CD4-positive, alpha-beta T cell (primary cell): Measurements from ENCODE around the gene CPVL. TPM values are rescaled to one million over a fixed set of nuclear protein-coding genes. Genes with fewer than 3 reads are reported as not detected.

Source experiments
- ATAC-seq: fragments of 200-7000 bp; cut with Tn5 transposase; one replicate; pipeline ENCODE4 v1.10.0; 2022; ENCODE audit warnings: mild to moderate bottlenecking; ENCODE audit not compliant: poor library complexity
- CTCF ChIA-PET: fragments of 350-600 bp; sonication (Branson Sonifier 250); formaldehyde crosslinking; loops from one replicate; lab custom pipeline; 2021; ENCODE audit warnings: antibody characterized with exemption, inconsistent platforms; lab: Charles Lee
- POLR2A ChIA-PET: fragments of 350-600 bp; sonication (Branson Sonifier 250); formaldehyde crosslinking; loops from one replicate; lab custom pipeline; 2021; ENCODE audit warnings: antibody characterized with exemption, inconsistent platforms; lab: Charles Lee
- DNase-seq, 14 experiments: peaks; one replicate each; pipeline ENCODE4 v3.0.0-alpha.2; 2013 to 2020; ENCODE audit warnings: mixed read lengths in 2 of 14
- H3K27ac ChIP-seq, 2 donors: one replicate each; pipeline versions ENCODE4 v1.5.1 to v1.7.0; 2013; ENCODE audit warnings: low read length in 2 of 2, low read depth in 1 of 2, mild to moderate bottlenecking in 1 of 2
- H3K27me3 ChIP-seq, 2 experiments: 1 replicate in 1 of 2; 2 replicates in 1 of 2; pipeline versions ENCODE4 v1.6.1 to v1.7.0; 2013; ENCODE audit warnings: low read length in 2 of 2, control low read depth in 1 of 2, mild to moderate bottlenecking in 1 of 2, moderate library complexity in 1 of 2; ENCODE audit not compliant: insufficient read depth in 2 of 2, control insufficient read depth in 1 of 2
- H3K36me3 ChIP-seq: one replicate; pipeline ENCODE4 v1.6.1; 2013; ENCODE audit warnings: low read length, control low read depth; ENCODE audit not compliant: insufficient read depth
- H3K4me1 ChIP-seq: one replicate; pipeline ENCODE4 v1.6.1; 2013; ENCODE audit warnings: low read length, control low read depth; ENCODE audit not compliant: insufficient read depth
- H3K4me3 ChIP-seq: one replicate; pipeline ENCODE4 v1.5.1; 2013; ENCODE audit warnings: mild to moderate bottlenecking, low read length, moderate library complexity
- H3K9me3 ChIP-seq, 2 experiments: 1 replicate in 1 of 2; 2 replicates in 1 of 2; pipeline versions ENCODE4 v1.6.1 to v1.7.0; 2013; ENCODE audit warnings: low read length in 2 of 2, mild to moderate bottlenecking in 2 of 2, control low read depth in 1 of 2, moderate library complexity in 1 of 2; ENCODE audit not compliant: control insufficient read depth in 1 of 2, insufficient read depth in 1 of 2
- H3K27ac Mint-ChIP-seq: one replicate; pipeline ENCODE4 v1.8.0; 2020; ENCODE audit warnings: mixed read lengths
- H3K27me3 Mint-ChIP-seq: one replicate; pipeline ENCODE4 v1.8.0; 2021; ENCODE audit warnings: mixed read lengths
- H3K36me3 Mint-ChIP-seq: one replicate; pipeline ENCODE4 v1.8.0; 2021; ENCODE audit warnings: low read depth, mixed read lengths
- H3K4me1 Mint-ChIP-seq: one replicate; pipeline ENCODE4 v1.8.0; 2021; ENCODE audit warnings: low read depth, mixed read lengths
- H3K4me3 Mint-ChIP-seq: one replicate; pipeline ENCODE4 v1.8.0; 2020; ENCODE audit warnings: mild to moderate bottlenecking, mixed read lengths
- H3K9me3 Mint-ChIP-seq: one replicate; pipeline ENCODE4 v1.8.0; 2020; ENCODE audit warnings: mixed read lengths
- intact Hi-C, 2 experiments: fragments of 100-400 bp; cut with DNase I in 1 of 2; cut with micrococcal nuclease in 1 of 2; formaldehyde crosslinking; loops; one replicate each; pipeline versions ENCODE4 v1.15.1 to v1.9.0; 2023 to 2025; cut with DNase I, micrococcal nuclease
- total RNA-seq, 174 experiments: library from RNA in 2 of 174; stranded (reverse) in 2 of 174; gene quantifications; one replicate each; pipeline ENCODE4 v1.2.3 and lab custom pipeline; 2021 to 2026
- TF ChIP-seq, protein P1 (sequence below): fragments of 200-600 bp; IDR thresholded peaks from one replicate; pipeline ENCODE4 v1.8.0; 2022; ENCODE audit warnings: antibody characterized with exemption, mild to moderate bottlenecking

CPVL gene
- total RNA-seq, 2 experiments from 2014 or later: 3.8 to 4.5 TPM

- ATAC-seq (peak; percentile 37), DNase-seq (peak in 3 of 14 experiments; percentile 13 to 16 (median 13))
- Mint-ChIP-seq H3K27ac (no peak overlapping the region), H3K9me3 (no peaks in the 10 kb centered on the region), H3K4me3 (no peak overlapping the region), H3K4me1 (peaks cover 9% of the 10 kb centered on the region), H3K27me3 (peaks cover 78% of the 10 kb centered on the region), H3K36me3 (no peaks in the 10 kb centered on the region)
- intact Hi-C loops: no loop called here
- ChIA-PET CTCF (no interaction called here), POLR2A (interaction anchor here (1.0 kb wide), 1 partner anchor 135 kb away, joined by 3 read pairs; no protein-coding TSS in a partner anchor)
- Histone ChIP-seq H3K27ac (no peak overlapping the region), H3K9me3 (peaks cover 0 to 22% of the 10 kb centered on the region in 2 experiments), H3K4me3 (no peak overlapping the region), H3K36me3 (no peaks in the 10 kb centered on the region), H3K4me1 (peaks cover 26% of the 10 kb centered on the region), H3K27me3 (peaks cover 37 to 53% of the 10 kb centered on the region in 2 experiments)
- TF ChIP-seq, protein P1, sequence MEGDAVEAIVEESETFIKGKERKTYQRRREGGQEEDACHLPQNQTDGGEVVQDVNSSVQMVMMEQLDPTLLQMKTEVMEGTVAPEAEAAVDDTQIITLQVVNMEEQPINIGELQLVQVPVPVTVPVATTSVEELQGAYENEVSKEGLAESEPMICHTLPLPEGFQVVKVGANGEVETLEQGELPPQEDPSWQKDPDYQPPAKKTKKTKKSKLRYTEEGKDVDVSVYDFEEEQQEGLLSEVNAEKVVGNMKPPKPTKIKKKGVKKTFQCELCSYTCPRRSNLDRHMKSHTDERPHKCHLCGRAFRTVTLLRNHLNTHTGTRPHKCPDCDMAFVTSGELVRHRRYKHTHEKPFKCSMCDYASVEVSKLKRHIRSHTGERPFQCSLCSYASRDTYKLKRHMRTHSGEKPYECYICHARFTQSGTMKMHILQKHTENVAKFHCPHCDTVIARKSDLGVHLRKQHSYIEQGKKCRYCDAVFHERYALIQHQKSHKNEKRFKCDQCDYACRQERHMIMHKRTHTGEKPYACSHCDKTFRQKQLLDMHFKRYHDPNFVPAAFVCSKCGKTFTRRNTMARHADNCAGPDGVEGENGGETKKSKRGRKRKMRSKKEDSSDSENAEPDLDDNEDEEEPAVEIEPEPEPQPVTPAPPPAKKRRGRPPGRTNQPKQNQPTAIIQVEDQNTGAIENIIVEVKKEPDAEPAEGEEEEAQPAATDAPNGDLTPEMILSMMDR: no peak
Measured at GRCh38 chr7:28956608-28957063, 189.7 kb downstream of the CPVL start.

DNA sequence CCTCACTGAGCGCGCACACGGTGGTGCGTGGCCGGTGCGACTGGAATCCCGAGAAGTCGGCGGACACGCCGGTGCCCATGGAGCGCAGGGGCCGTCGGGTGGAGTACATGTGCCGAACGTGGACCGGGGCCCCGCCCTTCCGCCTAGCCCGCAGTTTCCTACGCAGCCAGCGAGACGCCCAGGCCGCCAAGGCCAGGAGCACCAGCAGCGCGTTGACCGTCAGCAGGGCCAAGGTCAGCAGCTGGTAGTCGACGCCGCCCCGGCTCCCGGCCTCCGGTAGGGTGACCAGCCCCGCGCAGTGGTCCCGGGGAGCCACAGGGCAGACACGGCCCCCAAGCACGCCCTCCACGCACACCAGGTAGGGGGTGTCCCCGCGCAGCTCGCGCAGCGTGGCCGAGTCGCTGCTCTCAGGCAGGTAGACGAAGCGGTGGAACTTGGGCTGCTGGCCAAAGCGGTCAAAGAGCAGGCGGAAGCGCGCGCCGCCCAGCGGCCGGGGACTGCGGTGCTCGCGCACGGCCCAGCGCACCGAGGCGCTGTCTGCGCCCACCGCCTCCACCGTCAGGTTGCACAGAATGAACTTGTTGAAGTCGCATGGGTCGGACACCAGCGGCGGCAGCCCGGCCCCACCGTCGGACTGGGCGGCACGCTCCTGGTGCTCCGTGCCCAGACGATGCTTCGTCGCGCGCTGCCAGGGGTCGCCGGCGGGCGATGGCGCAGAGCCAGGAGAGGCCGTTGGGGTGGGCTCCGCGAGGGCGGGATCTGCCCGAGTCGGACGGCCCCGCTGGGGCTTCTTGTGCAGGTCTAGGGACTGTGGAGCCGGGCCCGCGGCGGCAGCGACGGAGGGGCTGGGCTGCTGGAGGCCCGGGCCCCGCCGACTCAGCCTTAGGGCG, 190.4 kb downstream of the CPVL start:
- Histone ChIP-seq H3K4me1 (peaks cover 26% of the 10 kb centered on the region), H3K27me3 (peaks cover 35 to 50% of the 10 kb centered on the region in 2 experiments), H3K9me3 (peaks cover 0 to 22% of the 10 kb centered on the region in 2 experiments), H3K36me3 (no peaks in the 10 kb centered on the region), H3K27ac (no peak overlapping the region), H3K4me3 (no peak overlapping the region)
- ATAC-seq: no peak
- peaks cover 78% of the 10 kb centered on the region for H3K27me3 Mint-ChIP-seq
- peaks cover 9% of the 10 kb centered on the region for H3K4me1 Mint-ChIP-seq
- POLR2A ChIA-PET: no interaction called here
- H3K4me3 Mint-ChIP-seq: no peak overlapping the region
- intact Hi-C loops: no loop called here
- no peaks in the 10 kb centered on the region for H3K36me3 Mint-ChIP-seq
- peak in 3 of 14 experiments; percentile 13 to 34 (median 25) for DNase-seq
- TF ChIP-seq, protein P1: no peak
- H3K27ac Mint-ChIP-seq: no peak overlapping the region
- H3K9me3 Mint-ChIP-seq: no peaks in the 10 kb centered on the region
- CTCF ChIA-PET: no interaction called here

DNA sequence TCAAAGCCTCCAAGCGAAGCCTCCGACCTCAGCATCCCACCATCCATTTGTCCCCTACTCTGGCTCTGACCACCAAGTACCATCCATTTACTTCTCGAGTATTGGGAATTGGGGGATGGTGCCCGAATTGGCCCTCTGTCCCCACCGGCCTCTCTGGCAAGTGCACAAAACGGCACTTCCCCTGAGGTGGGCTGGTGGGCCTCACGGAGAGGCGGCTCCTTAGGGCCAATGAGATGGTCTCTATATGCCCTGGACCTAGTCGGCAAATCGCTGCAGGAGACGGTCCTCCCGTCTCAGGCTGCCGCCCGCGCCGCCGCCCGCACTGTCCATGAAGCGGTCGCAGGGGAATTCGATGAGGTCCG, 191.0 kb downstream of the CPVL start:
- Mint-ChIP-seq H3K27me3 (peaks cover 78% of the 10 kb centered on the region), H3K4me1 (peaks cover 9% of the 10 kb centered on the region), H3K27ac (no peak overlapping the region), H3K36me3 (no peaks in the 10 kb centered on the region), H3K4me3 (peak overlapping the region; percentile 11), H3K9me3 (no peaks in the 10 kb centered on the region)
- ChIA-PET CTCF (no interaction called here), POLR2A (no interaction called here)
- no peaks in the 10 kb centered on the region for H3K36me3 ChIP-seq
- H3K4me1 ChIP-seq: peaks cover 26% of the 10 kb centered on the region
- TF ChIP-seq, protein P1: no peak
- intact Hi-C loops: no loop called here
- DNase-seq (no peak), ATAC-seq (no peak)
- no peak overlapping the region for H3K27ac ChIP-seq
- peaks cover 33 to 45% of the 10 kb centered on the region in 2 experiments for H3K27me3 ChIP-seq
- H3K9me3 ChIP-seq: peaks cover 0 to 22% of the 10 kb centered on the region in 2 experiments
- H3K4me3 ChIP-seq: no peak overlapping the region
